Kidney epithelial cell (primary cell): ENCODE results near the gene SEMA3E. TPM values are rescaled to one million over a fixed set of nuclear protein-coding genes. Genes with fewer than 3 reads are reported as not detected.
"Not testable (repeated sequence)": the region's sequence is repeated elsewhere in the genome, so short reads cannot be mapped to it uniquely, and the experiment has no call there.

Experiments
- DNase-seq: peaks from one replicate; pipeline ENCODE4 v3.0.0-alpha.2; 2010; ENCODE audit warnings: low read depth
- H3K27me3 ChIP-seq: 2 replicates; pipeline ENCODE4 v1.6.0; 2011; ENCODE audit warnings: low read length; ENCODE audit not compliant: control insufficient read depth, insufficient read depth
- H3K36me3 ChIP-seq: 2 replicates; pipeline ENCODE4 v1.5.1; 2011; ENCODE audit warnings: low read length; ENCODE audit not compliant: control insufficient read depth, insufficient read depth
- H3K4me3 ChIP-seq: 2 replicates; pipeline ENCODE4 v1.5.1; 2011; ENCODE audit warnings: low read depth, mild to moderate bottlenecking, control low read depth, low read length
- total RNA-seq: library from RNA; depleted of rRNA; stranded (reverse); fragments of >200 nt; gene quantifications from 2 replicates; pipeline ENCODE4 v1.2.3, GENCODE V29; 2015
- TF ChIP-seq, protein P1 (sequence below): IDR thresholded peaks from 2 replicates; pipeline ENCODE4 v1.5.1; 2011; ENCODE audit warnings: mild to moderate bottlenecking, moderate library complexity, low read length, control low read depth, inconsistent platforms; ENCODE audit not compliant: insufficient read depth, poor library complexity, severe bottlenecking

SEMA3E gene
- total RNA-seq, 1 donor from 2014 or later: not detected

DNA sequence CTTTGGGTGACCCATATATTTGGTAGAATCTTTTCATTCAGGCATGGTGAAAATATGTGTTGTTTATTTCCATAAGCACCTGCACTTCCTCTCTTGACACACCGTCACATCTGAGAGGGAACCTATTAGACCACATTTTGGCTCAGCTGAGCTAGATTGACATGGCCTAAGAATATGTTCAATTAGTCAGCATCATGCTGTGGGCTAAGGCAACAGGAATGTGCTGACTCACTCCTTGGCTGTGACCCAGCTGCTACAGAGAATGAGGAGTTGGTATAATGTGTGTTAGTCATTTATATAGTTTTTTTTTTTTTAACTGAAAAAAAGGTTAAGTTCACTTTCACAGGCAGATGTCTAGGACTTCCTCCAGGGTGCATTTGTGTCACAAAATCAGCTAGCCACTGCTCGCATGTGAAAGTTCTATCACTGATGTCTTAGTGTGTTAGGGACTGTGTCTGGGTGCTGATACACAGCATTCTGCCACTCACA lies 180.6 kb downstream of the SEMA3E start:
- no peaks in the 10 kb centered on the region for H3K36me3 ChIP-seq
- TF ChIP-seq, protein P1, sequence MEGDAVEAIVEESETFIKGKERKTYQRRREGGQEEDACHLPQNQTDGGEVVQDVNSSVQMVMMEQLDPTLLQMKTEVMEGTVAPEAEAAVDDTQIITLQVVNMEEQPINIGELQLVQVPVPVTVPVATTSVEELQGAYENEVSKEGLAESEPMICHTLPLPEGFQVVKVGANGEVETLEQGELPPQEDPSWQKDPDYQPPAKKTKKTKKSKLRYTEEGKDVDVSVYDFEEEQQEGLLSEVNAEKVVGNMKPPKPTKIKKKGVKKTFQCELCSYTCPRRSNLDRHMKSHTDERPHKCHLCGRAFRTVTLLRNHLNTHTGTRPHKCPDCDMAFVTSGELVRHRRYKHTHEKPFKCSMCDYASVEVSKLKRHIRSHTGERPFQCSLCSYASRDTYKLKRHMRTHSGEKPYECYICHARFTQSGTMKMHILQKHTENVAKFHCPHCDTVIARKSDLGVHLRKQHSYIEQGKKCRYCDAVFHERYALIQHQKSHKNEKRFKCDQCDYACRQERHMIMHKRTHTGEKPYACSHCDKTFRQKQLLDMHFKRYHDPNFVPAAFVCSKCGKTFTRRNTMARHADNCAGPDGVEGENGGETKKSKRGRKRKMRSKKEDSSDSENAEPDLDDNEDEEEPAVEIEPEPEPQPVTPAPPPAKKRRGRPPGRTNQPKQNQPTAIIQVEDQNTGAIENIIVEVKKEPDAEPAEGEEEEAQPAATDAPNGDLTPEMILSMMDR: peak; percentile 24
- no peak overlapping the region for H3K4me3 ChIP-seq
- H3K27me3 ChIP-seq: no peaks in the 10 kb centered on the region
- peak; percentile 99 for DNase-seq

DNA sequence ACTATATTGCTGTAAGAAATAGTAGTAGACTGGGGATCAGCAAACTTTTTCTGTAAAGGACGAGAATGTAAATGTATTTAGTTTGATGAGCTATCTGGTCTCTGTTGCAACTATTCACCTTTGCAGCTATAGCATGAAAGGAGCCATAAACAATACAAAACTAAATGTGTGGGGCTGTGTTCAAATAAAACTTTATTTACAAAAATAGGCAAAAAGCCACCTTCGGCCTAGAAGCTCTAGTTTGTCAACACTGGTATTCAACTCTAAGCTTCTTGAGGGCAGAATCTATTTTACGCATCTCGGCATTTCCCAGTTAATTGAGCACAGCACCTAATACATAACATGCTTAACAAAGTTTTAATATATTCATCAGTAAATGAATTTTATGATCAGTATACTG lies 181.4 kb downstream of the SEMA3E start:
- Histone ChIP-seq H3K4me3 (no peak overlapping the region), H3K27me3 (no peaks in the 10 kb centered on the region), H3K36me3 (no peaks in the 10 kb centered on the region)
- TF ChIP-seq, protein P1: no peak
- no peak for DNase-seq

DNA sequence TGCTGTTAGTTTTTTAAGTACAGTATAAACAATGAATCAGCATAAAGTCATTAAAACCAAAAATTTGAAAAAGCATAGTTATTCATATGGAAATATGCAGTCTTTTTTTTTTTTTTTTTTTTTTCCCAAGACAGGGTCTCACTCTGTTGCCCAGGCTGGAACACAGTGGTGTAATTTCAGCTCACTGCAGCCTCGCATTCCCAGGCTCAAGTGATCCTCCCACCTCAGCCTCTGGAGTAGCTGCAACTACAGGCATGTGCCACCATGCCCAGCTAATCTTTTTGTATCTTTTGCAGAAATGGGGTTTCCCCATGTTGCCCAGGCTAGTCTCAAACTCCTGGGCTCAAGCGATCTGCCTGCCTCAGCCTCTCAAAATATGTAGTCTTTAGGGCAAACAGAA lies 182.0 kb downstream of the SEMA3E start:
- DNase-seq: no peak
- Histone ChIP-seq H3K36me3 (no peaks in the 10 kb centered on the region), H3K27me3 (no peaks in the 10 kb centered on the region), H3K4me3 (no peak overlapping the region)
- TF ChIP-seq, protein P1: no peak

DNA sequence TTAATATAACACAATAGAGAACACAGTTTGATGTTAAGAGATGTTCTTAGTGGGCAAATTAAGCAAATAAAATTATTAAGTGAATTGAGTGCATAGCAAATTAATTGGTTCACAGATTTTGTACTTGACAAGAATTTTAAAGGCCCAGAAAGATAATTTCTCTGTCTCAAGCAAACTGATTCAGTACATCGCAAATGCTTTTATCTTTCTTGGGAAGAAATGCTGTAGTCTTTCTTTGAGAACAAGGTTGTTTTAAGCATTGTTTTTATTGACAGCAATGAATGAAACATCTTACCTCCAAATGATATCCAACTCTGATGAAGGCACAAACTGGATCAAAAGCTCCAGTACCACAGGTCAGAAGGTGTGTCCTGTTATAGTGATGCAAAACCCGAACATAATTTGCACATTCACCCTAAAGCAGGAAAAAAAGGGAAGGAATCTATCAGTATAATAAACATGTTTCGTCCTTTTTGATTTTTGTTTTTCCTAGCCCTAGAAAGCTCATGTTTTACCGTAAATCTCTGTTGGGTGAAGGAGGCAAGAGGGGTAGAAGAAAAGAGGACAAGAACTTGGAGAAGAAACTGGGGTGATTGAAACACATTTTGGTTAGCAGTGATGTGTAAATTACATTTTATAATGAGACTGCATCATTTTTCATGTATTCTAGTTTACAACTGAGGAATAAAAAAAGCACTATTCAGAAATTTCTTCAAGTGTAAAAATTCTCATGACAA lies 182.6 kb downstream of the SEMA3E start:
- TF ChIP-seq, protein P1: no peak
- H3K27me3 ChIP-seq: no peaks in the 10 kb centered on the region
- no peaks in the 10 kb centered on the region for H3K36me3 ChIP-seq
- no peak for DNase-seq
- no peak overlapping the region for H3K4me3 ChIP-seq

DNA sequence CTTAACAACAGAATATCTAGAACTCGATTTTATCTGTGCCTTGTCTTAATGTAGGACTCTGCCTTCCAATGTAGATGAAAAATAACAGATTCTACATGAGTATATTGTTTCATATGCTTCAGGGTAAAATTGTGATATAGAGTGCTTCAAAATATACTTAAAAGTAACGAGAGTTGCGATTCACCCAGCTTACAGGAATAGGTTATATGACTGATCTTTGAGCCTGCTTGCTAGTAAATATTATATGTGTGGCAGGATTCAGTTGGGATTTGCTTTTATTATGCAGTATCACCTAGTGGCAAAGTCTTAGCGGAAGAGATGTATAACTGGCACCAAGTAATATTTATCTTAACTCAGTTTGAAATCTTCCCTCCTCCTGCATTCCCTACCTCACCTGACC lies 183.3 kb downstream of the SEMA3E start:
- TF ChIP-seq, protein P1: no peak
- H3K4me3 ChIP-seq: no peak overlapping the region
- no peak for DNase-seq
- H3K27me3 ChIP-seq: no peaks in the 10 kb centered on the region
- no peaks in the 10 kb centered on the region for H3K36me3 ChIP-seq

DNA sequence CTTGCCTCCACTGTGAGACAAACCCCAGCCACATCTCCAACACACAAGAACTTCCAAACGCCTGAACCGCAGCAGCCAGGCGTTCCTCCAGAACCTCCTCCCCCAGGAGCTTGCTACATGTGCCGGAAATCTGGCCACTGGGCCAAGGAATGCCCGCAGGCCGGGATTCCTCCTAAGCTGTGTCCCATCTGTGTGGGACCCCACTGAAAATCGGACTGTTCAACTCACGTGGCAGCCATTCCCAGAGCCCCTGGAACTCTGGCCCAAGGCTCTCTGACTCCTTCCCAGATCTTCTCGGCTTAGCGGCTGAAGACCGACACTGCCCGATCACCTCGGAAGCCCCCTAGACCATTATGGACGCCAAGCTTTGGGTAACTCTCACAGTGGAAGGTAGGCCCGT lies 187.1 kb downstream of the SEMA3E start:
- DNase-seq, H3K36me3 ChIP-seq, H3K27me3 ChIP-seq, H3K4me3 ChIP-seq: not testable (repeated sequence)

DNA sequence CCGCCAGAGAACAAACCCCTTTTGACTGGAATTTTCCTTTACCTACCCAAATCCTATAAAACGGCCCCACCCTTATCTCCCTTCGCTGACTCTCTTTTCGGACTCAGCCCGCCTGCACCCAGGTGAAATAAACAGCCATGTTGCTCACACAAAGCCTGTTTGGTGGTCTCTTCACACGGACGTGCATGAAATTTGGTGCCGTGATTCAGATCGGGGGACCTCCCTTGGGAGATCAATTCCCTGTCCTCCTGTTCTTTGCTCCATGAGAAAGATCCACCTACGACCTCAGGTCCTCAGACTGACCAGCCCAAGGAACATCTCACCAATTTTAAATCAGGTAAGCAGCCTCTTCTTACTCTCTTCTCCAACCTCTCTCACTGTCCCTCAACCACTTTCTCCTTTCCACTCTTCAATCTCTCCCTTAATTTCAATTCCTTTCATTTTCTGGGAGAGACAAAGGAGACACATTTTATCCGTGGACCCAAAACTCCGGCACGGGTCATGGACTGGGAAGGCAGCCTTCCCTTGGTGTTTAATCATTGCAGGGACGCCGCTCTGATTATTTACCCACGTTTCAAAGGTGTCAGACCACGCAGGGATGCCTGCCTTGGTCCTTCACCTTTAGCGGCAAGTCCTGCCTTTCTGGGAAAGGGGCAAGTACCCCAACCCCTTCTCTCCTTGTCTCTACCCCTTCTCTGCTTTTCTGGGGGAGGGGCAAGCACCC lies 188.8 kb downstream of the SEMA3E start:
- H3K27me3 ChIP-seq, DNase-seq, H3K36me3 ChIP-seq, H3K4me3 ChIP-seq: not testable (repeated sequence)

DNA sequence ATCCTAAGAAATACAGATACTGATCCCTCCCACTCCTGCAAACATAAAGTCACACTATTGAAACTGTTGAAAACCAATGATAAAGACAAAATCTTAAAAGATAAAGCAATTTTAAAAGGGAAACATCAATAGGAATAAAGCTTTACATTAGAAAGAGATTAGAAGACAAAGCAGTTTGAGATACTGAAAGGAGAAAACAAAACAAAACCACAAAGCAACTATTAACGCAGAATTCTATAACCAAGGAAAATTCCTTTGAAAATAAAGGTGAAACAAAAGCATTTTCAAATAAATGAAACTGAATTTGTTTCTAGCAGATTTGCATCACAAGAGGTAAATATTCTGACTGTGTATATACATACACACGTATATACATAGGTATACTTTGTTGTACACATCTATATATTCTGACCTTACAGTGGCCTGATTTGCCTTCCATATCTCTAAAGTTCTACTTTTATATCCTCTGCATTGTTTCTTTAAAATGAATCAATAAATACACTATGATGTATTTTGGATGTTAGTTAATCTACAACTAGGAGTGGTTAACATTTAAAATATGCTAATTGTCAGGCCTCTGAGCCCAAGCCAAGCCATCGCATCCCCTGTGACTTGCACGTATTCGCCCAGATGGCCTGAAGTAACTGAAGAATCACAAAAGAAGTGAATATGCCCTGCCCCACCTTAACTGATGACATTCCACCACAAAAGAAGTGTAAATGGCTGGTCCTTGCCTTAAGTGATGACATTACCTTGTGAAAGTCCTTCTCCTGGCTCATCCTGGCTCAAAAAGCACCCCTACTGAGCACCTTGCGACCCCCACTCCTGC lies 189.6 kb downstream of the SEMA3E start:
- not testable (repeated sequence) for DNase-seq, H3K36me3 ChIP-seq, H3K27me3 ChIP-seq, H3K4me3 ChIP-seq
